ENCODE data around the gene CFD. TPM values are rescaled to one million over a fixed set of nuclear protein-coding genes. Genes with fewer than 3 reads are reported as not detected.
"Not testable (repeated sequence)": the region's sequence is repeated elsewhere in the genome, so short reads cannot be mapped to it uniquely, and the experiment has no call there.

The CFD gene
- total RNA-seq, 6 experiments from 2014 or later = 0.84 to 1.7 (median 0.98) TPM

DNA sequence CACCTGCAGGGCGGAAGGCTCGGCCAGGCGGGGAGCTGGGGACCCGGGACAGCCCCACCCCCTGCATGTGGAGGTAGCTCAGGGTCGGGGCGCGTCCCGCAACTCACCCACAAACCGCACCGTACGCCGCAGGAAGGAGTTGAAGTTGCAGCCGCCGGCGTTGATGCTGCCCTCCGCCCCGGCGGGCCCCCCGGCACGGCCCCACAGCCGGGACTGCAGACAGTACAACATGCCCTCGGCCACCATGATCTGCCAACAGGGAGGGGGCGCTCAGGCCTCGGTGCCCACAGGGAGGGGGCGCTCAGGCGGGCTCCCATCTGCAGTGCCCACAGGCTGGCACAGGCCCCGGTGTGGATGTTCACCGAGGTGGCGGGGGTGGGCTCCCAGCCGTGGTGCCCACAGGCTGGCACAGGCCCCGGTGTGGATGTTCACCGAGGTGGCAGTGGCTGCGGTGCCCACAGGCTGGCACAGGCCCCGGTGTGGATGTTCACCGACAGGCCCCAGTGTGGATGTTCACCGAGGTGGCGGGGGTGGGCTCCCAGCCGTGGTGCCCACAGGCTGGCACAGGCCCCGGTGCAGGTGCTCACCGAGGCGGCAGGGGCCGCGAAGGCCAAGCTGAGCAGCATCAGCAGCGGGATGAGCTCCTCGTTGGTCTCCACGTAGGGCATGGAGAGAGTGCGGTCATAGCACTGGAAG, 44.2 kb upstream of the CFD start:
- TF ChIP-seq, protein P1, sequence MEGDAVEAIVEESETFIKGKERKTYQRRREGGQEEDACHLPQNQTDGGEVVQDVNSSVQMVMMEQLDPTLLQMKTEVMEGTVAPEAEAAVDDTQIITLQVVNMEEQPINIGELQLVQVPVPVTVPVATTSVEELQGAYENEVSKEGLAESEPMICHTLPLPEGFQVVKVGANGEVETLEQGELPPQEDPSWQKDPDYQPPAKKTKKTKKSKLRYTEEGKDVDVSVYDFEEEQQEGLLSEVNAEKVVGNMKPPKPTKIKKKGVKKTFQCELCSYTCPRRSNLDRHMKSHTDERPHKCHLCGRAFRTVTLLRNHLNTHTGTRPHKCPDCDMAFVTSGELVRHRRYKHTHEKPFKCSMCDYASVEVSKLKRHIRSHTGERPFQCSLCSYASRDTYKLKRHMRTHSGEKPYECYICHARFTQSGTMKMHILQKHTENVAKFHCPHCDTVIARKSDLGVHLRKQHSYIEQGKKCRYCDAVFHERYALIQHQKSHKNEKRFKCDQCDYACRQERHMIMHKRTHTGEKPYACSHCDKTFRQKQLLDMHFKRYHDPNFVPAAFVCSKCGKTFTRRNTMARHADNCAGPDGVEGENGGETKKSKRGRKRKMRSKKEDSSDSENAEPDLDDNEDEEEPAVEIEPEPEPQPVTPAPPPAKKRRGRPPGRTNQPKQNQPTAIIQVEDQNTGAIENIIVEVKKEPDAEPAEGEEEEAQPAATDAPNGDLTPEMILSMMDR (IDR thresholded peaks at IDR 0.05) = no peak
- H3K27ac Mint-ChIP-seq = peak overlapping the region; percentile 43; the same call in 1 of the 2 replicates
- no peaks in the 10 kb centered on the region for H3K4me1 Mint-ChIP-seq (ENCODE audit: low read depth)
- H3K4me3 Mint-ChIP-seq = peak overlapping the region; percentile 32; the same call in 1 of the 2 replicates
- peaks cover 34% of the 10 kb centered on the region for H3K36me3 Mint-ChIP-seq (ENCODE audit: low read depth)
- H3K27me3 Mint-ChIP-seq (ENCODE audit: insufficient read depth) = peaks cover 21% of the 10 kb centered on the region
- peaks cover 13% of the 10 kb centered on the region for H3K9me3 Mint-ChIP-seq
- no peak for DNase-seq

DNA sequence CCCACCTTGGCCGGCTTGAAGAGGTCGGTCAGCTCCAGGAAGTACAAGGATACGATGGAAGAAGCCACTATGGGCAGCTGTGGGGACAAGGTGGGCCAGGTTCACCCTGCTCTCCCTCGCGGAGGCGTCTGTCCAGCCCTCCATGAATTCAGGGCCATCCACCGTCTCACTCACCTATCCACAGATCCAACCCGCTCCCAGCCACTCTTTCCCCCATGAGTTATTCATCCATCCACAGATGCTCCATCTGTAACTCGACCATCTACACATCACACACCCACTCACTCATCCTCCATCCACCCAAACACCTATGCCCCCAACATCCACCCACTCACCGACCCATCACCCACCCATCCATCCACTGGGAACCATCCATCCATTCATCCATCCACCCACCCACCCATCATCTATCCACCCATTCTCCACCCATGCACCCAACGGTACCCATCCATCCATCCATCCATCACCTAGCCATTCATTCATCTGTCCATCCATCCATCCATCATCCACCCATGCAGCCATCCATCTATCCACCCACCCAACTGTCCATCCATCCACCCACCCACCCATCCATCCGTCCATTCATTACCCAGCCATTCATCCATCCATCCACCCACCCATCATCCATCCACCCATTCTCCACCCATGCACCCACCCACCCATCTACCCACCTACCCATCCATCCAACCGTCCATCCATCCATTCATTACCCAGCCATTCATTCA, 43.5 kb upstream of the CFD start:
- Mint-ChIP-seq H3K9me3 (peaks cover 13% of the 10 kb centered on the region), H3K27ac (peak overlapping the region; percentile 12; the same call in 1 of the 2 replicates), H3K4me3 (peak overlapping the region; percentile 59; the same call in 1 of the 2 replicates), H3K4me1 (ENCODE audit: low read depth) (no peaks in the 10 kb centered on the region), H3K36me3 (ENCODE audit: low read depth) (peaks cover 30% of the 10 kb centered on the region), H3K27me3 (ENCODE audit: insufficient read depth) (peaks cover 21% of the 10 kb centered on the region)
- TF ChIP-seq, protein P1 (IDR thresholded peaks at IDR 0.05) = no peak
- DNase-seq = no peak

DNA sequence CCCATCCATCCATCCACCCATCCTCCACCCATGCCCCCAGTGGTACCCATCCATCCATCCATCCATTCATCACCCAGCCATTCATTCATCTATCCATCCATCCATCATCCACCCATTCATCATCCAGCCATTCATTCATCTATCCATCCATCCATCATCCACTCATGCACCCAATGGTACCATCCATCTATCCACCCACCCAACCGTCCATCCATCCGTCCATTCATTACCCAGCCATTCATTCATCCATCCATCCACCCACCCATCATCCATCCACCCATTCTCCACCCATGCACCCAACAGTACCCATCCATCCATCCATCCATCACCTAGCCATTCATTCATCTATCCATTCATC, 43.0 kb upstream of the CFD start:
- Mint-ChIP-seq H3K4me1 (ENCODE audit: low read depth) (no peaks in the 10 kb centered on the region), H3K27ac (no peak overlapping the region; the same call in 1 of the 2 replicates), H3K36me3 (ENCODE audit: low read depth) (peaks cover 28% of the 10 kb centered on the region), H3K4me3 (peak overlapping the region; percentile 7; the same call in 1 of the 2 replicates), H3K27me3 (ENCODE audit: insufficient read depth) (peaks cover 21% of the 10 kb centered on the region), H3K9me3 (peaks cover 13% of the 10 kb centered on the region)
- no peak for DNase-seq
- TF ChIP-seq, protein P1 (IDR thresholded peaks at IDR 0.05) = no peak

DNA sequence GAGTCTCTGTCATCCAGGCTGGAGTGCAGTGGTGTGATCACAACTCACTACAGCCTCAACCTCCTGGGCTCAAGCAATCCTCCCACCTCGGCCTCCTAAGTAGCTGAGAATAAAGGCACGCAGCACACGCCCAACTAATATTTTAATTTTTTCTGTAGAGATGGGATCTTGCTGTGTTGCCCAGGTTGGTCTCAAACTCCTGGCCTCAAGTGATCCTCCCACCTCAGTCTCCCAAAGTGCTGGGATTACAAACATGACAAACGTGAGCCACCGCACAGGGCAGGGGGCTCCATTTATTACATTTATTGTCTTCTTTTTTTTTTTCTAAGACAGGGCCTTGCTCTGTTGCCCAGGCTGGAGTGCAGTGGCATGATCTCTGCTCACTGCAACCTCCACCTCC, 39.3 kb upstream of the CFD start:
- H3K9me3 Mint-ChIP-seq; H3K27me3 Mint-ChIP-seq (ENCODE audit: insufficient read depth); DNase-seq; H3K4me3 Mint-ChIP-seq; H3K4me1 Mint-ChIP-seq (ENCODE audit: low read depth); H3K27ac Mint-ChIP-seq: not testable (repeated sequence)
- H3K36me3 Mint-ChIP-seq (ENCODE audit: low read depth) = peaks cover 13% of the 10 kb centered on the region

DNA sequence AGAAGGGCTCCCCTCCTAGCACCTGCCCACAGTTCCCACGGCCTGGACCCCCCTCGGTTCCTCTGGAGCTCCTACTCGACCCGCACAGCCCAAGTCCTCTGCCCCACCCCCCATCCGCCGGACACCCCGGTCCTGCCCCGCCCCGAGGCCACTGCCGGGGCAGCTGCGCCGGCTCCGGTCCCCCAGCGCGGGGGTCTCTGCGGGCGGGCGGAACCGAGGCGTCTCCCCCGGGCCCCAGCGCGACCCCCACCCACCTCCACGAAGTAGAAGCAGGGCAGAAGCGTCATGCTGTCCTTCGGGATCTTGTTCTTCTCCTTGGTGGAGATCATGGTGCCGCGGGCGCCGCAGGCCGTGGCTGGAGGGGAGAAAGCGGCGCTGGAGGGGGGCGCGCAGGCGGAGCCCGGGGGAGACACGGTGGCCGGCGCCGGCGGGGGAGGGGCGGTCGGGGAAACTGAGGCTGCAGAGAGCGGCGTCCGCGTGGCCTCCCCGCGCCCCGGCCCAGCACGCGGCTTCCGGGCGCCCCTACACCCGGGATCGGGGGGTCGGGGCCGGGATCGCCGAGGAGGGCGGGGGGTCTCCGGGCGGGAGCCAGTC, 38.1 kb upstream of the CFD start:
- Mint-ChIP-seq H3K27ac (no peak overlapping the region), H3K27me3 (ENCODE audit: insufficient read depth) (peaks cover 6% of the 10 kb centered on the region), H3K36me3 (ENCODE audit: low read depth) (peaks cover 6% of the 10 kb centered on the region), H3K4me3 (no peak overlapping the region), H3K9me3 (no peaks in the 10 kb centered on the region), H3K4me1 (ENCODE audit: low read depth) (peaks cover 6% of the 10 kb centered on the region)
- TF ChIP-seq, protein P1 (IDR thresholded peaks at IDR 0.05) = no peak
- no peak for DNase-seq
